ENCODE measurements around the gene NELFB.
A peak's percentile ranks its signal among the peaks of the same experiment; 100 is the strongest.

NELFB gene

DNA sequence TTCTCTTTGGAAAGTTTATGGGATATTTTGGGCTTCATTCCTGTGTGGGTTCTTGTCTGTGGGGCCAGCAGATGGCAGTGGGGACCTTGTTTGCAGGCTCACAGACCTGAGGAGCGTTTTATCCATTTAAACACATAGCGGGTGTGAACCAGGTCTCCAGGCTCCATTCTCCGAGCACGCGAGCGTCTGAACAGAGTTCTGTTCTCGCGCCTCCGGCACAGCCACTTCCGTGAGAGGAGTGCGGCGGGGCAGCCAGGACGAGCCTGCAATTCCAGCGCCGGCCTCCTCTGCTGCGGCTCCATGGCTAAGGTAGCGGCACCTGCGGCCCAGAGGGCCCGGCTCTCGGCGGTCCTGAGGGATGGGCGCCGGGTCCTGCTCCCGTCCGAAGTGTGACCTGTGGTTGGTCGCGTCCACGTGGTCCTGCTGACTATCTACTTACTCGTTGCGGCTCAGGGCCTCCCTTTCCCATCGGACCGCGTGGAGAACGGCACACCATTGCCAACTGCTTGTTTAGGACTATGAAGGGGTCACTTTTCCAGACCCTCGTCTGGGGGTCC, 39.6 kb downstream of the NELFB start:
- DNase-seq, result no peak

DNA sequence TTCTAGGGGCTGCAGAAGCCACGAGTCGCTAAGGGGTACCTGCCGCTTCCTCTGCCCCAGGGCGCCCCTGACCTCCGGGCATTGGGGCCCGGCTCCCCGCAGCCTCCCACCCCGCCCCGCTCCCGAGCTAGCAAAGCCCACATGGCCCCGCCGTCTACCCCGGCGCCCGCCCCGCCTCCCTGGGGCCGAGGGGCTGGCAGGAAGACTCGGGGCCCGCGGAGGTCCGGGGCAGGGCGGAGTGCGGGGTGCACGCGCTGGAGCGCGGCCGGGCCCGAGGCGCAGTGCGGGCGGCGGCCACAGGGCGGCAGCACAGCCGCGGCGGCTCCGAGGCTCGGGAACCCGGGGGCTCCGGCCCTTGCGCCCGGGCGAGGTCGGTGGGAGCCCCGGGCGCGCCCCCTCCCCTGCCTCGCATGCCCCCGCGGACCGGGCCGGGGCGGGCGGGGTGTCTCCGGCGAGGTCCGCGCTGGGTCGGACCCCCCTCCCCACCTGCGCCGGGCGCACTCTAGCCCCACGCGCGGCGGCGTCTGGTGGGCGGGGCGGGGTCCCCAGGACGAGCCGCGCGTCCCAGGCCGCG, 40.2 kb downstream of the NELFB start:
- no peak for DNase-seq

DNA sequence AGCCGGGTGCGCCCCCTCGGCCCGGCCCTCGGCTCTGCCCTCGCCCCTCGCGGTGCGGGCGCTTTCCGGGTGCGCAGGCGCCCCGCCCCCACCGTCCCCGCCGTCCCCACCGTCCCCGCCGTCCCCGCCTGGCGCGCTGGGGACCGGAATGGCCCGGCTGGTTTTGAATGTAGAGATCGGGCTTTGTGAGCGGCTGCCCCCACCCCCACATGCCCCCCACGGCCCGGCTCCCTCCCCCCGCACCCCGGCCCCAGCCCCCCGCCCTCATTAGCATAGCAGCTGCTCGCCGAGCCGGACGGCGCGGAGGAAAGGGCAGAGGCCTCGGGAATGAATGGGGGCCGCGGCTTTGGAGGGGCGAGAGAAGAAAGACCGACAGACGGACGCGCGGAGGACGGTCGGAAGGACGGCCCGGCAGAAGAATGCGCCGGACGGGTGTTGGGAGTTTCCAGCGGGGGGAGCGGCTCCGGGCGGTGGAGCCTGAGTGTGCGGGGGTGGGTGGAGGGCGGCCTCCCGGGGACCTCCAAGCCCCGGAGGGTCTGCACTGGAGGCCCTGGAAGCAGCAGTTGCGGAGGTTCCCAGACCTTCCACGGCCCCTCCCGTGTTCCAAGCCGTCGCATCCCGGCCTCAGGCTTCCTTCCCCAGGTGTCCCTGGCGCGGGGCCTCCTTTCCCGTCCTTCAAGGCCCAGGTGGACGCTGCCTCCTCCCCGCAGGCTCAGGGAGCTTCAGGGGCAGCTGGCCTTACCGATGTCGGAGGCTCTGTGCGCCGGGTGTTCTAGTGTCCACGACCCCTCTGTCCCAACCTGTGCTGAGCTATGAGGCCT, 40.9 kb downstream of the NELFB start:
- no peak for DNase-seq

DNA sequence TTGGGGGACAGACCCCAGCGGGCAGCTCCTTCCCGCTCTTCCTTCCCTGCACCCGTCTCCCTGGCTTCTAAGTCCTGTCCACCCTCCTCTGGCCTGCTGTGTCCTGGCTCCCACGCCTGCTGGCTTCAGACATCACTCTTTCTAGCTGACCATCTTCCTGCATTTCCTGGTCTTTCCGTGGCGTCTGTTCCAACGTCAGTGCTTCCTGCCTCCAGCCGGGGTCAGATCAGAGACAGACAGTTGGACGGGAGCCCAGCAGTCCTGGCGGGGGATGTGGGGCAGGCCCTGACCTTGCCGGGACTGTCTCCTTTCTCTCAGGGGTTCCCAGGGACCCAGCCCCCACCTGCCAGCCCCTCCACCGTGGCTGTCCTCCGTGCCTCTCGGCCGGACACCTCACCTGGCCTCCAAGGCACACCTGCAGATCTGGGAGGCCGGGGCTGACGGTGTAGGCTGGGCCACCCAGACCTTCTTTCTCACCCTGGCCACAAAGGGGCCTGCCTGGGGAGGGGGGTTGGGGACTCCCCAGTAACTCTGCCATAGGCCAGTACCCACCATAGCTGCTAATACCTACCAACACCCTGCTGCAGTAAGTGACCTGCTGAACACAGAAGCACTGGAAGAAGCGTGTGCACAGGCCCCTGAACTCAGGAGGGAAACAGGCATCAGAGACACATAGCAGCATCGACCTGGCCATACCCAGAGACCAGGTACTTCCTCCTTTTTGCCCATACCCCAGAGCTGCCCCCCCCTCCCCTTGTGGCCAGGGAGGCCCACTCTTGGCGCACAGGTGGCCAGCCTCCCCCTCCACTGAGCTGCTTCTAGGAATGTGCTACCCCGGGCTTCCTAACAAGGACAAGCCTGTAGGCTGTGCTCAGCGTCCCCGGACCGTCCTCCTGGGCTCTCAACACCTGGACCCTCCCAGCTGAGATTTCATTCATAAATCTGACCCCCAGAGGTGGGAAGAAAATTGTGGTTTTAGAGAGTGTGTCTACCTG, 41.8 kb downstream of the NELFB start:
- no peak for DNase-seq

DNA sequence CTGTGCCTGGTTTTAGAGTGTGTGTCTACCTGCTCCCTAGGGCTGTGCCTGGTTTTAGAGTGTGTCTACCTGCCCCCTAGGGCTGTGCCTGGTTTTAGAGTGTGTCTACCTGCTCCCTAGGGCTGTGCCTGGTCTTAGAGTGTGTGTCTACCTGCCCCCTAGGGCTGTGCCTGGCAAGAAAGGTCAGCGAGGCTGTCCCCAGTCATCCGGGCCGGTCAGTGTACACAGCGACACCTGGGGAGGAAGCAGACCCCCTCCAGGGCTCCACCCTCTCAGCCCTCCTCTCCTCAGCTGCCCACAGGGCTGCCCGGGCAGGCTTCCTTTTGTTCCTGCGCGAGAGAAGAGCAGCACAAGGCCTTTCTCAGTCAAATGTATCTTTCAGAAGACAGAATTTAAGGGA, 42.8 kb downstream of the NELFB start:
- DNase-seq, result no peak

DNA sequence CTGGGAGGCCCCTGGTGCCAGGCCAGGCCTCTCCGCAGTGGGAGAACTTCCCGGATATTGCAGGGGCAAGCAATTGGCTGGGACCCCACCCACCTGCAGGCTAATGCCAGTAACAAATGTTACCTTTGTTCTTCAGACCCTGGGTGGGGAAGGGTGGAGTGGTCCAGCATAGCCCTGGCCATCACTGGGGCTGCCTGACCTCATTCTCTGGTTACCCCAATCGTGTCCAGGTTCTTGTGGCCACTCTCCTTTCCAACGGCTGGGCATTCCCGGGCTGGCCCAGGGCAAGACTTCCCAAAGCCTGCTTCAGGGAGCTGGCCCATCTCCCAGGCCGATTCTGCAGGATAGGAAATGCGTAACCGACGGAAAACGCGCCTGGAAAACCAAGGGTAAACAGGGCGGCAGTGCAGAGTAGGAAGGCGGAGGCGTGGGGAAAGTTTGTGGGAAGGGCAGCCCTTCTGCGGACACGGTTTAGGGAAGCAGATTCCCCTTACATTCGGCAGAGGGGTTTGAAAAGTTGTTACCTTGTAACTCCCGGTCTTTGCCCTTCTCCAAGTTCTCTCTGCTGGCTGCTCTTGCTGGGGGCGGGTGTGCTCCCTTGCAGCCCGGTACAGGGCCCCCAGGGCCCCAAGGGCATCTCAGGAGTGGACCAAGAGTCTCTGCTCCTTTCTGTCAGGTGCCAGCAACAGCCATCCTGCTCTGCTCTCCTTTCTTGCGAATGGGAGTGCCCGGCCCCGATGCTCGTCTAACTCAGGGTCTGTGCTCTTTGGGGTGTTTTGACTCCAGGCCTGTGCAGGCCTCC, 43.5 kb downstream of the NELFB start:
- DNase-seq, result no peak

DNA sequence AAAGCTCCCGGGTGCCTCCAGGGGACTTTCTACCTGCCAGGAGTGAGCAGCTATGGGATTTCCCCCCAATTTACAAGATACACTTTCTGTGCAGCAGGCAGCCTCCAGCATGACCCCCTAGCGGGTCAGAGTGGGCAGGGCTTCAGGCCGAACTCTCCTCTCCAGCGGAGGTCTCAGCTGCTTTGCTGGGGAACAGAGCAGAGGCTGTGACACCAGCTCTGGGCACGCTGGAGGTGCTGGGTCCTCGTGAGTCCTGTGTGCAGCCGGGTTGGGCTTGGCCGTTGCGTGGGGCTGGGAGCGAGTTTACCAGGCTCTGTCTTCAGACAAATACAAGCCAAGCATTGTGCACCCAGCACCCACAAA, 44.1 kb downstream of the NELFB start:
- DNase-seq, result no peak

DNA sequence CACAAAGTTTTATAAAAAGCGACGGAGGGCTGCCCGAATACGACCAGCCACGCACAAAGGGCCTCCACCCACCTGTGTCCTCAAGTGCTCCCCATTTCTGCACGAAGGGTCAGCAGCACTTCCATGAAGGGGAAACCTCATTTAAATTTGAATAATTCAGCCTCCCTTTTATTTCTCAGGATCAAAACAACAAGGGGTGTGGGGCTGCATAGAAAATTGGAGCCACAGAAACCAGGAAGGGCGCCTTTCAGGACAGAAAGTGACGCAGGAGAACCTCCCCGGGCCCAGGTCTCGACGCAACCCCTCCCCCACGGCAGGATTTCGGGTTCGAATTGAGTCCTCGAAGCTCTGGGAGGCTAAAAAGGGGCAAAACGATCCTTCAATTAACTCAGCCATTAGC, 44.8 kb downstream of the NELFB start:
- DNase-seq, result no peak

DNA sequence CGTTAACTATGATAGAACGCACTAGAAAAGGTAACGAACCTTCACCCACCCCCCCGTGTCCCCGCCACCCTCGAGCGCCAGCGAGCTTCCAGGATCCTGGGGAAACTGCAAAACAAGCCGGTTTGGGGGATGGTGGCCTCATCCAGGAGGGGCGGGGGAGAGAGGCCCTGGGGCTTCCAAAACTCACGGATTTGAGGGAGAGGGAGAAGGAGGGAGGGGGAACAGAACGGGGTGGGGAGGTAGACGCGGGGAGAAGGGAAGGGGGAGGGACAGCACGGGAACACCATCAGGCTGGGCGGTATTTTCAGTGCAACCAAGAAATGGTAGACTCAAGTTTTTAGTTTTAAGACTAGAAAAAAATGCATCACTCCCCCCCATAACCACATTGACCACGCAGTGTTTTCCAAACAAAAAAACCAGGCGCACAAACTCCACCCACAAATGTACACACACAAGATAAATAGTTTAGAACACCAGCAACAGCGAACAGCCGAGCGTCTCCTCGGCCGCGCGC, 45.5 kb downstream of the NELFB start:
- no peak for DNase-seq

DNA sequence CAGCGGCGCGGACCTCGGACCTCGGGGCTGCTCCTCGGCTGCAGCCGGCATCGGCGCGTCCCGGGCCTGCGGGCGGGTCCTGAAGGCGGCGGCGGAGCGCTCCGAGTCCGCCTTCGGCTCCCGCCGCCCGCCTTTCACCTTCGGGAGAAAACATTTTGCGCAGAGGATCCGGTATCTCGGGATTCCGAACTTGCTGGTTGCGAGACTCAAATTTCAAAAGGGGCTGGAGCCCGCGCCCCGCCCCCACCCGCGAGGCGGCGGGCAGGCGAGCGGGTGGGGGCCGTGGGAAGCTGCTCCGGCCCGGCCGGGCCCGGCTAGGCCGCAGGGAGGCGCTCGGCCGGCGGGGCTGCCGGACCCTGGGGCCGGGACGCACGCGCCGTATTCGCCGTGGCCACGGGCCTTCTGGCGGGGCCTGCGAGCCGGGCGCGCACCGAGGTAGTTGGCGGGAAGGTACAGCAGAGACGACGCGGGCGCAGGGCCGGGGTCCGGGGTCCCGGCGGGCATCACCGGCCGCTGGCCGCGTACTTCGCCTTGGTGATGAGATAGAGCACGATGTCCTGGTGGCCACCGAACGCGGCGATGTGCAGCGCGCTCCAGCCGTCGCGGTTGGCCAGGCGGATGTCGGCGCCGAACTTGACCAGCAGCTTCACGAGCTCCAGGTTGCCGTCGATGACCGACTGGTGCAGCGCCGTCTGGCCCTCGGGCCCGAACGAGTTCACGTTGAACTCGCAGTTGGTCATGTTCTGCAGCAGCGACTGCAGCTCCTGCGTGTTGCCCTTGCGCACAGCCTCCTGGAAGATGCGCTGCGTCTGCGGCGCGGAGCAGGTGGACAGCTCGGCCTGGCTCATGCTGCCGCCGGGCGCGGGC, 46.2 kb downstream of the NELFB start:
- no peak for DNase-seq

DNA sequence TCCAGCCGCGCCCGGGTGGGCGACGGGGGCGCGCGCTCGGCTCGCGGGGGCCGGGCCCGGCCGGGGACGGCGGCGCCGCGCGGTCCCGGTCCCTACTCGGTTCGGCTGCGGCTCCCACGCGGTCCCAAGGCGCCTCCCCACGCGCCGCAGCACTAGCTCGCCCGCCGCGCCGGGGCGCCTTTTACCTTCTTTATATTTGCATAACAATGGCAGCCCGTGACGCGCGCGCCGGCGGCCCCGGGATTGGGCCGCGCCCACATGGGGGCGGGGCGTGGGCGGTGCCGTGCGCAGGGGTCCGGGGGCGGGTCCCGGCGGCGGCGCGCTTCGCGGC, 47.0 kb downstream of the NELFB start, which contains the start of gene NRARP:
NRARP (minus strand) TSS at position 154 of the 331 bp plus-strand sequence. CDS start 343 bp downstream, outside the sequence.
- peak; percentile 90 for DNase-seq

DNA sequence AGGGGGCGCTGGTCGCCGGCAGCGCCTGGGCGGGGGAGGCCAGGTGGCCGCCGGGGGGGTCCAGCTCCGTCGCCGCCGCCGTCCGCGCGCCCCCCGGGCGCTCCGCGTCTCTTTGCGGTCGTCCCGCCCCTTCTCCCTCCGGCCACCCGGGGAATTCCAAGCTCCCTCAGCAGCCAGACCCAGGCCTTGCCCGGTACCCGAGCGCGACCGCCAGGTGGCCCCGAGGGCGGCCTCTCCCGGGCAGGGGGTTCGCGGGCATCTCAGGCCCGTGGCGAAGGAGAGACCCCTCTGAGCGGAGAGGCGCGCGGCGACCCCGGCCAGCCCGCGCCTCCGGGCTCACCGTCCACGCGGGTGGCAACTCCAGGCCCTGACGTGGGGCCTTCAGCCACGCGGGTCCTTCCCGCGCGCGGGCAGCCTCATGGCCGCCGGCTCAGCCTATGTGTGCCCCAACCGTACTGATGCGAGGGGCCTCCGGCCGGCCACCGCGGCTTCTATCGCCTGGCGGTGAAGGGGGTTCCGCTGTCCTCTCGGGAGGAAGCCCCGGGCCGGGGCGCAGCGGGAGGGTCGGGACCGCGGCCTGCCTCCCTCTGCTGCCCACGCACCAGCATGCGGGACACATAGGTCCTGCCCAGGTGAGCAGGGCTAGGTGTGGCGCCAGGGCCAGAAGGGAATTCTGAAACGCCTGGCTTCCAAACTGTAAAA, 47.5 kb downstream of the NELFB start:
- DNase-seq, result no peak

DNA sequence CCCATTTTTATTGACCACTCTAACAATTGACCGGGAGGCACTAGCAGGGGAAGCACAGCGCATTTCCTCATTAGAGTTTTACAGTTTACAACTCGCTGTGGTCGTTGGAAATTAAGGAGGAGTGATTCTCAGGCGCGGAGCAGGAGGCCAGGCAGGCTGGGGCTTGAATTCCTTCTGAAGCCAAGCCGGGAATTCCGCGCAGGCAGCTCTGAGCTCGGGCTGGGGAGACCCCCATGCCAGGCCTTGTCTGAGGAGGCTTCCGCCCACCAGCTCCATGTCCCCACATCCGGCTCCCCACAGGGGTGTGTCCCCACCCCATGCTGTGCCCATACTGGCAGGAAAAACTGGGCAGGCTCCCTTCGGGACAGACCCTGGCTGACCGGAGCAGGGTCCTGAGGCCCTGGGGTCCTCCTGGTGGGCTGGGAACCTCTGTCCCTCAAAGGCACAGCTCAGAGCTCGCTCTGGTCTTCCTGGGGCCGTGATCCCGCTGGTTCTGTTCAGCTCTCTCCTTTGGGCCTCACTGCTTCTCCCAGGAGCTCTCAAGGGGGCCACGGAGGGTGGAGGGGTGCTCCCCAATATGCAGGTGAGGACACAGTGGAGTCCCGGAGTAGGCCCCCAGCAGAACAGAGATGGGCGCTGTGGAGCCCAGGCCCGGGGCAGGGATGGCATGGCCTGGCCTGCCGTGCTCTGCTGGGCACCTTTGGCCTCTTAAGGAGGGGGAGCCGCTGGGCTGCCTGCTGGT, 48.2 kb downstream of the NELFB start:
- DNase-seq, result no peak

DNA sequence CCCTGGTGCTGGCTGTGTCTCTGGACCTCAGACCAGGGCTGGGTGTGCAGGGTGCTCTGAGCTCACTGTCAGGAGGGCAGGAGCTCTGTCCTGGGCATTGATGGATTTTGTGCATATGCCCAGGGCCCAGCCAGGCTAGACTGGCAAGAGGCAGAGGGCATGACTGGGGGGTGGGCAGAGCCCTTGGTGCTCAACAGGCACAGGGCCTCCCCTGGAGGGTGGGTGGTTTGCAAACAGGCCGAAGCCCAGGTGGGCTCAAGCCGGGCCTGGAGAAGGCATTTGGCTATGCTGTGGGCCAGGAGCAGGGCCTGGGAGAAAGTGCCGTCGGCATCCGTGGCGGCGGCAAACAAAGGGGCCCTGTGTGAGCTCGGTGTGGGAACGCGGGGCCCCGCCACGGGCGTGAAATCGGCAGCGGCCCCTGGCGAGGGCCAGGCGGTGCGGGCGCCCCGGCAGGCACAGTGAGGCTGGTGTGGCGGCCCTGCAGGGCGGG, 48.8 kb downstream of the NELFB start:
- DNase-seq, result no peak

DNA sequence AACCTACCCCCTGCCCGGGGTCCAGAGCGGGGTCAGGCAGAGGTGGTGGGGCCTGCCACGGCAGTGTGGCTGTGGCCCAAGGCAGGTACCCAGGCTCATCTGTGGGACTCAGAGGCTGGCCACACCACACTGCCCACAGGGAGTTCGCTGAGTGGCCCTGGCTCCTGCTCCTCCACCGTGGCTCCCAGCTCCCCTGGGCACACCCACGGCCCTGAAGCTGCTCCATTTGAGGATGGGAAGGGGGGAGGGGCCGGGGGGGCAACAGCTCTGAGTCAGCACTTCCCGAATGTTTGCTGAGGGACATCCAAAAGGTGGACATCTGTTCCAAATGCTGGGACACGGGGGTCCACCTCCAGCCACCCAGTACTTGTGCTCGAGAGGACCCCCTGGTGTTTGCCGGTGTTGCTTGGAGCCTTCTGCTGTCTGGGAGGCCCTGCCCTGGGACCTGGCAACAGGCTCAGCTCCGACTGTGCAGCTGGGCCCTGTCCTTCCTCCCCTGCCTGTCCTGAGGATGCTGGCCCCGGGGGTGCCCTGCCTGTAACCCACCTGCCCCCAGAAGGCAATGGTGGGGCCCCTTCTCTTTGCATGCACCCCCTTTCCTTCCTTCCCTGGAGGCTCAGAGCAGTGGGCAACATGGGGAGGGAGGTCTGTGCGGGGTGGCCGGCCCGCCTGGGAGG, 49.4 kb downstream of the NELFB start:
- DNase-seq, result no peak

DNA sequence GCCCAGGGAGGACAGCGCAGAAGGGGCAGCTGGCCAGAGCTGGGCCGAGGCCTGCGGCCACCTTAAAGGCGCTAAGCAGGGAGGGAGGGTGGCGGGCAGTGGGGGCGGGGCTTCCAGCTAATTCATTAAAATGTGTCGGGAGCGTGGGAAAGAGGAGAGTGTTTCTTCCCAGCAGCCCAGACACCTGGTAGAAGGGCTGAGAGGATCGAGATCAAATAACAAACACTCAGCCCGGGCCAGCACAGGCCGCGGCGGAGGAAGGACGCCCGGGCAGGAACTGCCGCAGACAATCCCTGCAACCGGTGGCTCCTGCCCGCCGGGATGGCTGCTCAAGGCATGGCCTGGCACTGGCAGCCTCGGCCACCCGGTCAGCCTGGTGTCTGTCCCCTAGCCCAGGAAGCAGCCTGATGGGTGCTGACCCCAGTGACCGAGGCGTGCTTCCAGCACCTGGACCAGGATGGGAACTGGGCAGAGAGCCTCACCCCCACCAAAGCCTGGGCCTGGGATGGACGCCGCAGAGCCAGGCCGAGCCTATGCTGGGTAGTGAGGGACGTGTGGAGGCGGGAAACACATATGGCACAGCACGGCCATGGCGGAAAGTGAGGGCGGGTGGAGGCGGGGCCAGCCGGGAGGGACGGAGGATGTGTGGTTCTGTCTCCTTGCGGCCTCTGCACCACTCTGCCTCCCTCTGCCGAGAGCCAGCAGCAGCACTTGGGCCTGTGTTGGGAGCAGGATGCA, 50.1 kb downstream of the NELFB start:
- DNase-seq, result no peak

DNA sequence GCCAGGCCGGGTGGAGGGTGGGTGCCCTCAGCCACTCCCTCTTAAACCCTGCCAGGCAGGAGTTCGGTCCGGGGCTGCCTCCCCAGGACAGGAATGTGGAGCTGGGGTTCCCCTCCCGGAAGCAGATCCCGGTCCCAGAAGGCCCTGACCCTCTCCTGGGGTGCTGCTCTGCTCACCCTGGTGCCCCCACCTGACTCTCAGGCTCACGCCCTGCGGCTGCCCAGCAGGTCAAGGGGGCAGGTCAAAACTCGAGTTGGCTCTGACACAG, 50.6 kb downstream of the NELFB start:
- no peak for DNase-seq

DNA sequence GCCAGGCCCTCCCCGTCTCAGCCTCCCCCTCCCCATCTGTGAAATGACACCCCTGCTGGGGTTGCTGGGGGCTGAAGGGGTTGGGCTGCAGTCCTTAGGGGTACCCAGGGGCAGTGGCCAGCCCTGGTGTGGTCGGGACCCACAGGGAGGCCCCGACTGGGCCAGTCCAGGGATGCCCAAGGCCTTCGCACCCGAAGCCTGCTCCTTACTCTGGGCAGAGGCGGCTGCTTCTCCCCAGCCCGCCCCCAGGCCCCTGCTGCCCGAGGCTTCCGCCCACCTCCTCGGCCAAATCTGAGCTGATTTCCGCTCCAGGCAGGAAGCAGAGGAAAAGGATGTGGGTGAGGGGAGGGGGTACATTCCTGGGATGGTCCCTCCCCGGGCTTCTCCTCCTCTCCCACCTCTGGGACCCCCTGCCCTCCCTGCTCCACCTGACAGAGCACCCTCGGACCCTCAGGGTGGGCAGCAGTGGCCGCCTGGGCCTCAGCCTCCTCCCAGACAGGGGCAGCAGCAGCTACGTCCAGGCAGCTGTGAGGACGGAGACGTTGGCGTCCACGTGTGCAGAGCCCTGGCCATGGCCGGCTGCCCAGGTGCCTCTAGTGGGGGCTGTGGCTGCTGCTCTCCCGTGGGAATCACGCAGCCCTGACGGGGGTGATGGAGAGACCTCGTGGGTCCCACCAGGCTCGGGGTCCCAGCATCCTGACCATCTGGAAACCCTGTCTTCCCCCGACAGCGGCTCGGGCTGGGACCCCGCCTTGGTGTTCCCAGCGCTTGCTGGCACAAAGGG, 51.1 kb downstream of the NELFB start:
- DNase-seq, result no peak
